HG02885 (cell line): ENCODE measurements around the gene SLC35A2.

Experiments used
- ATAC-seq: cut with Tn5 transposase; IDR thresholded peaks from one replicate; pipeline ENCODE4 v1.9.1; 2021; ENCODE audit warnings: mild to moderate bottlenecking; ENCODE audit not compliant: unreplicated experiment, poor library complexity

Gene SLC35A2

DNA sequence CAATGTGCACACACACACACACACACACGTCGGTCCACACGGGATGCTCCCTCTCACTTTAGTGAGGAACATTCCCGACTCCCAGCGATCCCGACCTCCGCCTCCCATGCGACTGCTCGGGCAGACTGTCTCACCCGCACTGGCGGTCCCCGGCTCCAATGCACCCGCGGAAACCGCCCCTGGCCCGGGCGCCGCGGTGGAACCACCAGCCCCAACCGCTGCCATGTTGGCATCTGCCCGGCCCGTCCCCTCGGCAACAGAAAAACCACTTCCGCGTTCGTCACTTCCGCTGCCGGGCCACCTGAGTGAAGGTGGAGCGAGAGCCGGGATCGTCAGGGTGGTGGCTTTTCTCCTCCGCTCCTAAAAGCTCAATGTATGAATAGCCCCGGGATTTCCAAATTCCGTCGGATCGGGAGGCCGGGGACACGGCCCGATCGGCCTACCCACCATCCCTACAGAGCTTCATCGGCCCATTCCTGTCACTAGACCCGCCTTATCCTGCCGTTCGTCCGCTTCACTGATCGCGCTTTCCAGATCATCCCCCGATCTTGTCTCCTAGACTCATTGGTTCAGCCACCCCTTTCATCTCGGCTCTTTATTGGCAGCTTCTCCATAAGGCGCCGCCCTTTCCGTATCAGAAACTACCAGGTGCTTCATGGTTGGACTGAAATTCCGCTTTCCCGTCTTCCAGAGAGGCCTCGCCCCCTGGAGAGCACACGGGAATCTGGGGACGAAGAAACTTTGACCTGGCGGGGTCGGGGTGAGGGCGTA is at the start of gene SLC35A2:
TSS of gene SLC35A2 (minus strand) at position 235 of the 771 bp plus-strand sequence. CDS start at position 225, 10 bp downstream.
- ATAC-seq: peak; percentile 74

DNA sequence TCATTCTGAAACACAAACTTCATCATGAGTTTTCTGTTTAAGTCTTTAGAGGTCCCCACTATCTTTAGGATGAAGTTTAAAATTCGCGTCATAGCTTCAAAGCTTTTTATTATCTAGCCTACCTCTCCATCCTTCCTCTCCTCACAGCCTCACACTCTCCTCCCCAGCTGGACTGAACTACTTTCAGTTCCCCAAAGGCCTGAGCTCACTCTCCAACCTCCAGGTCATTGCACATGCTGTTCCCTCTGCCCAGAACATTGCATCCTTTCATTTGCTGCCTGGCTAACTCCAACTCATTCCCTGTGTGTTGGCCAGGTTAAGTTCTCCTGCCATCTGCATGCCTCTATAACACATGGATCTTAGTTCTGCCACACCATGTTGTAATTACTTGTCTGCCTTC is 48.8 kb upstream of the SLC35A2 start:
- ATAC-seq: no peak

DNA sequence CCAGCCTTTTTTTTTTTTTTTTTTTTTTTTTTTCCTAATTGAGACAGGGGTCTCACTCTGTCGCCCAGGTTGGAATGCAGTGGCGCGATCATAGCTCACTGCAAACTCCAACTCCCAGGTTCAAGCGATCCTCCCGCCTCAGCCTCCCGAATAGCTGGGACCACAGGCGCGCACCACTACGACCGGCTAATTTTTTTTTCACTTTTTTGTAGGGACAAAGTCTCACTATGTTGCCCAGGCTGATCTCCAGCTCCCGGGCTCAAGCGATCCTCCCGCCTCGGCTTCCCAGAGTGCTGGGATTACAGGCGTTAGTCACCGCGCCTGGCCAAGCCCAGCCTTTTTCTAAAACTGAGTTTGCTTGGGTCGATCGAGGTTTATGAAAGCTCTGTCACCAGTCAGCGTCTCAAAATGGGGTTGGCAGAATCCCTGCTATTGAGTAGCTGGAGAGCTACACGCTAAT is 47.2 kb upstream of the SLC35A2 start:
- ATAC-seq: no peak

DNA sequence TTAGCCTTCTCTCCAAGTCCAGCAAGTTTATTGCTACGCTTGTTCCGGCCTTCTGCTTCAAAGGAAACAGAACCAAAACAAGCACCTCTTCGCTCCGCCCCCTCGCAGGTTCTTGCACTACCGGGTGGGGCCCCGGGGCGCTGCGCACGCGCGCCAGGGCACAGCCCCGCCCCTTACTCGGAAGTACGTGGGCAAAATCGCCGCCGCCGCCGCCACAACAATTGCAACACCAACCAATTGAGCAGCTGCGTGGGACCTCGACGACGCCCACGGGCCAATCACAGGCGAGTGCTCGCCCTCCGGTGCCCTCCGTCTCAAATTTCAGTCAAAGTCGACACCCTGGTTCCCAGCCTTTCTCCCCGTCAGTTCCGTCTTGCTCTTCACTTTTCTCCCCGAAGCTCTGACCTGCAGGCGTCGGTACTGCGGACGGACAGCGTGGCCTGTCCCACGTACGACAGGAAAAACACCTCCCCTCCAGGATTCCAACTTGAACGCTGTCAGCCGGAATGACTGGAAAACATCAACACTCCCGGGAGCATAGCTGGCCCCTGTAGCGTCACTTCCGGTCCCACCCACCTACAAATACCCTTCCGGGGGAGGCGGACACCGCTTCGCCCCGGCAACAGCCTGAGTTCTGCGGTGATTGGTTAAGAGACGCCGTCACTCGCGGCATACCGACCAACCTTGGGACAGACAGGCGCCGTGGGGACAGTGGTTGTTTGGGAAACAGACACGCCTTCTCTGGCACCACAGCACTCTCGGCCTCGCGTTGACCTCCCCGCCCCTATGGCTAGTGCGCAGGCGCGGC is 46.6 kb upstream of the SLC35A2 start:
- ATAC-seq: peak; percentile 85

DNA sequence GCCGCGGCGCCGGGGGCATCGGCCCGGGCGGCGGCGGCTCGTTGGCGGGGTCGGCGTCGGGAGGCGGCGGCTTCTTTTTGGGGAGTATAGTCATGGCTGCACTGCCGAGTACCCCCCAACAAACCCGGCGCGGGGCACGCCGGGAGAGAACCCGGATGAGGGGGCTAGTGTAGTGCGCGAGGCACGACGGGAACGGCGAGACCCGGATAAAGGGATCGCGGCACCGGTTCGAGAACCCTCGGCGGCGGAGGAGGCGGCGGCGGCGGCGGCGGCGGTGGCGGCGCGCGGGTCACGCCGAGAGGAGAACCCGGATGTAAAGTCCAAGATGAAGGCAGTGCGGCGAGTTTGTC is 46.0 kb upstream of the SLC35A2 start, which contains the start of gene OTUD5:
TSS of gene OTUD5 (minus strand) at position 131 of the 350 bp plus-strand sequence. CDS start at position 94, 37 bp downstream.
- ATAC-seq: peak; percentile 42

DNA sequence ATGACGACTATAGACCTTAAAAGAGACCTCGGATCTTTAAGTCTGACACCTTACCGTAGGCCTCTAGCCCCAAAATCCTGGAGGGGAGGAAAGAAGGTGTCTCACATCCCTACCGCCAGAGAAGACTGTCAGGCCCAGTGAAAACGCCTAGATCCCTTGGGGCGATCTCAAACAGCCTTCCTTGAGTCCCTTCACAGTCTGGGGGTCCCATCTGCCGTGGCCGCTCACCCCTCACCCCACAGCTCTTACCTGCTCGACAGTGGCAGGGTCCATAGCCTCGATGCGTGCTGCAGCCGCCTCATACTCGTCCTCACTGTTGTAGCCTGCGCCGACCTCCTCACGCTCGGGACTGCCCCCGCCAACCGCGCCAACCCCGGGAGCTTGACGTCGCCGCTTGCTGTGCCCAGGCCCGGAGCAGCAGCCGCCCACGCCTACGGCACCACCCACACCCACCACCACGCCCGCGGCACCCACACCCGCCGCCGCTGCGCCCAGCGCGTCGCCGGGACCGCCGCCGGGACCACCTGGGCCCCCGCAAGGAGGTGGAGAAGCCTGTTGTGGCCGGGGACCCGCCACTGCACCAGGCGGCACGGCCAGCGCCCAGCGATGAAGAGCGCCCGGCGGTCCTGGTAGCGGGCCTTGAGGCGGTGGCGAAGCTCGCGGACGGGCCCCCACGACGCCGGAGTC is 45.4 kb upstream of the SLC35A2 start:
- peak; percentile 1 for ATAC-seq

DNA sequence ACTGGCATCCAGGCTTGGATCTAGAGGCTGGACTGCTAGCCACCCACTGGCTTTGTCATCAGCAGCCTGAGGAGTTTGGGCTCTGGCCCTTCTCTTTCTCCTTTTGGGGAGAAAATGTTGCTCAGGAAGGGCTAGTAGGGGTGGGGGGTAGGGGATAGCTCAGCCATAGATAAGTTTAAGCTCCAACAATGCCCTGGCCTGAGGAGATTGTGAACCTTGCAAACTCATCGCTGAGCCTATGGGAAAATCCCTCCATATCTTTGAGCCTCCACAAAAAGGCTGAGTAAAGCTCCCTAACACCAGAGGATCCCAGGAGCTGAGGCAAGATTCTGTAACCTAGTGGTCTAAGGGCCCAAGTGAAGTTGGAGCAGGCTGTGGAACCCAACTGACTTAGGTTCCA is 37.1 kb upstream of the SLC35A2 start:
- no peak for ATAC-seq

DNA sequence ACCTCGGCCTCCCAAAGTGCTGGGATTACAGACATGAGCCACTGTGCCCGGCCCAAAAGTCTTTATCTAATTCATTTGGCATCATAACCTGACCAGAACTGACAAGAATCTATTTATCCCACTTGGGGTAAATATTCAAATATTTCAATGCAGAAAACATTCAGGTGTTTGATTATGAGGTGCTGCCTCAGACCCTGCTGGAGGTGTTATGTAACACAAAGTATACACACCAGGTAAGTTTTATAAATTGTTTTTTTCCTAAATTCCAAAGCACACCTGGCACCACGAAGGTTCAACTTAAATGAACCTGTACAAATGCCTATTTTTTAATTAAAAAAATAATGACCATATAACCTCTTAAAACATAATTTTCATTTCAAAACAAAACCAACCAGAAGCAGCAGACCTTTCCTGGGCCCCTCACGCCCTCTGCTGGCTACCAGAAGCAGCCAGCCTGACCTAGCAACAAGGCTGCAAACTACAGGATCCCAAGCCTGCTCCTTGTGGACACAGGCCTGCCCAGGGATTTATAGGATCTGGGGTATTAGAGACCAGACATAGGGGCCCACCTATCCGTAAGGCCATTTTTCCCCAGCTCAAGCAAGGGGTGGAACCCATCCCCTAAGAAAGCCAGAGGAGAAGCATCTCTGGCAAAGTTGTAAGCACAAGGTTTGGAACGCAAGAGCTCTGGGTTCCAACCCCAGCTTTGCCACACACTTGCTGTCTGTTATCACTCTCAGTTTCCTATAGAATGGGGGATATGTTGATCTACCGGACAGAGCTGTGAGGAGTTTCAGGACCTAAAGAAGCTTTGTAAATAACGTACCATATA is 34.3 kb upstream of the SLC35A2 start:
- peak; percentile 66 for ATAC-seq

DNA sequence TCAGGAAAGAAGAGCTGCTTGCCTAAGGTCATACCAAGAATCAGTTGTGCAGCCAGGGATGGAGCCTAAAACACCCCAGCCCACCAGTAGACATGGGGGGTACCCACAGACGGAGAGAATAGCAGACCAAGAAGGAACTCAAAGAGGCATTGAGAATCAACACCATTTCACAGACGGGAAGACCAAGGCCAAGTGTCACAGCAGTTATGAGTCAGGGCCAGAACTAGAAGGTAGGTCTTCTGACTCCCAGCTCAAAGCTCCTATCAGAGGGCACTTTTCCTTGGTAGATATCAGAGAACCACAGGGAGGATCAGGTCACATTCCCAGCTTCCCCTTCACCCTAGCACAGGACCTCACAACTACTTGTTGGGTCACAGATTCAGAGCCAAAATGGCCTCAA is 31.4 kb upstream of the SLC35A2 start:
- no peak for ATAC-seq

DNA sequence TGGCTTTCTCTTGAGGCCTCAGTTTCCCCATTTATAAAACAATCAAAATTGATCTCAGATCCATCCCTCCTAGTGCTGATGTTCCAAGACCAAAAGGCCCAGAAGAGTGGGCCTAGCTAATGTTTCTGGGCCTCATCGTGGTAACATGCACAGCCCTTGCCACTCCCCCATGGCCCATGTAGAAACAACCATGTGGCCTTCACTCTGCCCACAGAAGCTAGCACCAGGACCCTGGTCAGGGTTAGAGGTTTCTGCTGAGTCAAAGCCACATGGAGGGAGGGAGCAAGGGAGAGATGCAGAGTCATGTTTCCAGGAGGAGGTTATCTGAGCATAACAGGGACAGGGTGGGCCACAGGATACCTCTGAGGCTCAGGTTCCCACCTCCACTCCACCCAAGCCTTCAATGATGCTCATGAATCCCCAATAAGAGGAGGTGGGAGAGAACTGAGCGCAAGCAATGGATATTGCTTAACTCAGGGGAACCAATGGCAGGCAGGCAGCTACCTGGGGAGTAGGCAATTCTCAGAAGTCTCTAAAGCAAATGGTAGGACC is 29.0 kb upstream of the SLC35A2 start:
- ATAC-seq: no peak

DNA sequence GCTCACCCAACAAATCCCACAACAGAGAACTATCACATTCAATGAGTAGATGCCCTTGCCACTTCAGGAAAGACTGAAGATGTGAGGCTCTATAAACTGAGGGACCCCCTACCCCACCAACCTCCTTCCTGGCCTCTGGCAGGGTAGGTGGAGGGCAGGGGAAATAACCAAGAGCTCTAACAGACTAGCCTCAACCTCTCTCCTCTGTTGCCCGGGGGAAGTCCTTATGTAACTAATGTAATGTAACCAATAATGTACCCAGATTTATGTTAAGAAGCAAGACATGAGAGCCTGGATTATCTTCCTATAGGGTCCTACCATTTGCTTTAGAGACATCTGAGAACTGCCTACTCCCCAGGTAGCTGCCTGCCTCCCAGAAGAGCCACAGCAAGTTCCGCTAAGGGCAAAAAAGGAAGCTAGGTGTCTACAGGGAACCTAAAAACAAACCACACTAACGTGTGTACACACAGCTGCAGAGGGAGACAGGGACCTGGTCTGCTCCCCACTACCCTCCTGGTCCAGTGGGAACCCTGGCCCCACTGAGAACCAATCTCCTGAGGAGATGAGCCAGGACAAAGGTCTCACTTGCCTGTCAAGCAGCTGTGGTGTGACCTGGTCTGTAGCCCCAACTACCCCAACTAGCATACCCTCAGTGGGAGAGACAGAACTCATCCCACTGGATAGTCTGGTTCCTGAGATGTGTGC is 28.2 kb upstream of the SLC35A2 start:
- ATAC-seq: no peak

DNA sequence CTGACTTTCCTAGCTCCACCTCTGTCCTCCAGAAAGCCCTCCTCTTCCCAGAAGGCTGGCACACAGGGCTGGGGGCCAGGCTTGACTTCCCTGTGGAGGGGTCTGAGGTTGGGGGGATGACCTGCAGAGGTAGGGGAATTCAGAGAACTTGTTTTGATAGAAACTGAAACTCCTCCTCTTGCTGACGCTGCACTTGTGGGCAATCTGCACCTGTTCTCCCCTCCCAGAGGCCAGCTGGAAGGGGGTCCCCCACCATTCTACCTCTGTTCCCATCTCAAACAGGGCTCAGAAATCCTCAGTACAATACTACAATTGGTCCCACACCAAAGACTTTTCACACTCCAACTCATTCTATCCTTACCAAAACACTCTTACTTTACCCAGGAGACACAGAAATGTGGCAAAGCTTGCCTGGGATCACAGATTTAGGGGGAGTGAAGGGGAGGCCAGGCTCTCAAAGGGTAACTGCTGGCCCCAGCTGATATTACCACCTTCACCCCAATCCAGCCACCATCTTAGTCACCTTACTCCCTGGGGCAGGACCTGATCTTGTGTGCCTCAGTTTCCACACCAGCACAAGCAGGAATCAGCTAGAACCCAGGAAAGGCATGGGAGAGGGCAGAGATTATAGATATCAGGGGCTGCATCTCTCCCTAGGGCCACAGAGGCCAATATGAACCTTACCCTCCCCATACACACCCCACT is 27.4 kb upstream of the SLC35A2 start:
- peak; percentile 52 for ATAC-seq

DNA sequence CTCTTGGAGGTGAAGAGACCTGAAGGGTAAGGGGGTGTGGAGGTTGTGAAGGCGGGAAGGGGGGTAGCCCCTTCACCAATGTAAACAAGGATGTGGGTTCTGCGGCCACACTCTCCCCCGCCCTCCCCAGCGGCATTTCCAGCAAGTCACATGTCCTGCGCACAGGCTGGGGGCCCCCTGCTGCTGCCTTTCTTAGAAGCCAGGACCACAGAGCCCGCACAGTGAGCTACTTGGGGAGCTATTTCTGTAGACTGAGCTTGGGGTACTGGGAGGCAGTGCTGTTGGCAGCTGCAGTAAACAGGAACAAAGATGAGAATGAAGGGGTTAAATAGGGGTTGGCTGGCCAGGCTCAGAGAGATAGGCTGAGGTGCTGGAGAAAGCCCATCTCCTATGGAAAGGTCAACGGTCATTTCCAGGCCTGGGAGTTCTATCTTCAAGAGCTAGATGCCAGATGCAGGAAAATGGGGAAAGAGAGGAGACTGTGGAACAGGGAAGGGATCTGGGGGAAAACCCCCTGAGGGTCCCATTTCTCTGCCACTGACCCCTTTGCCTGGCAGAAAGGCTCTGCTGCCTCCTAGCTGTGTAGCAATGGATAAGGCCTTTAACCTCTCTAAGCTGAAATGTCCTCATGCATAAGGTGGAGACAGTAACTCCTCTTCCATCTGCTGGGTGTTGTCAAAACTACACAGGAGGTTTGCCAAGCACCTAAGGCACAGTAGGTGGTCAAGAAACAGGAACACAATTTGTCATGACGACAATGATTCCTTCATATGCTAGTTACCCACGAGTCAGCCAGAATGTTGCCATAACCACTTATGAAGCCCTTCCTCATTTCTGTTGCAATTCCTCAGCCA is 25.8 kb upstream of the SLC35A2 start:
- ATAC-seq: peak; percentile 72

DNA sequence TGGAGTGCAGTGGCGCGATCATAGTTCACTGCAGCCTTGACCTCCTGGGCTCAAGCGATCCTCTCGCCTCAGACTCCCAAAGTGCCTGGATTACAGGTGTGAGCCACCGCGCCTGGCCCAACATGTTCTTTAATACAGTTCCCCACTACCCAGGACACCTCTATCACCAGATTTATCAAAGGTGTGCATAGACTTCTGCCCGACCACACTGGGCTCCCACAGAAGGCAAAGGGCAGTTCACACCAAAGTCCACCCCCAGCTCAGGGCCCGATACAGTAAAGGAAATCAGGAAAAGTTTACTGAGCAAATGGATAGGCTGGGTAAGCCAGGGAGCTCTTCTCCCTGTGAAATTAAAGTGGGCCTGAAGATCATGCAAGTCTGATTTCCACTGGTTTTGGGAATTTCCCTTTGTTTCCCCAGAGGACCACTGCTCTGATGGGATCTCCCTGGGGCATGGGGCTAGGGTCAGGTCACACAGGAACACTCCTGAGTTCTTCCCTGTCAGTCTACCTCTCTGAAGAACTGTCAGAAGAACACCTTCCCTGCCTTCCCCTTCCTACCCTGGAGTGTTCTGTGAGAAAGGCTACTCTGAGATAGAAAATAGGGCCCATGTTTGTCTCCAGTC is 25.1 kb upstream of the SLC35A2 start:
- no peak for ATAC-seq

DNA sequence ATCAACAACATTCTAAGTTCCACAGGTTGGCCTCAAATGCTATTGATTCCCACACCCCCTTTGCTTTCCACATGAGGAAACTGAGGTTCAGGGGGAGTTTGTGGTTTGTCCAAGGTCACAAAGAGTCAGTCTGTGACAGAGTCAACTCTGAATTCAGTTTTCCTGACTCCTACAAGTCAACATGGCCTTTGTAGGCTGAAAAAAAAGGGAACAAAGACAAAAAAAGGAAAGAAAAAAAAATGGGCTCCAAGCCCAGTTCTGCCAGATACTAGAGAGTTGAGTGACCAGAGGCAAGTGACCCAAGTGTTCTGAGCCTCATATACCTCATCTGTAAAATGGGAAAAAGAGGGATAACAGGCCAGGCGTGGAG is 23.8 kb upstream of the SLC35A2 start:
- ATAC-seq: no peak

DNA sequence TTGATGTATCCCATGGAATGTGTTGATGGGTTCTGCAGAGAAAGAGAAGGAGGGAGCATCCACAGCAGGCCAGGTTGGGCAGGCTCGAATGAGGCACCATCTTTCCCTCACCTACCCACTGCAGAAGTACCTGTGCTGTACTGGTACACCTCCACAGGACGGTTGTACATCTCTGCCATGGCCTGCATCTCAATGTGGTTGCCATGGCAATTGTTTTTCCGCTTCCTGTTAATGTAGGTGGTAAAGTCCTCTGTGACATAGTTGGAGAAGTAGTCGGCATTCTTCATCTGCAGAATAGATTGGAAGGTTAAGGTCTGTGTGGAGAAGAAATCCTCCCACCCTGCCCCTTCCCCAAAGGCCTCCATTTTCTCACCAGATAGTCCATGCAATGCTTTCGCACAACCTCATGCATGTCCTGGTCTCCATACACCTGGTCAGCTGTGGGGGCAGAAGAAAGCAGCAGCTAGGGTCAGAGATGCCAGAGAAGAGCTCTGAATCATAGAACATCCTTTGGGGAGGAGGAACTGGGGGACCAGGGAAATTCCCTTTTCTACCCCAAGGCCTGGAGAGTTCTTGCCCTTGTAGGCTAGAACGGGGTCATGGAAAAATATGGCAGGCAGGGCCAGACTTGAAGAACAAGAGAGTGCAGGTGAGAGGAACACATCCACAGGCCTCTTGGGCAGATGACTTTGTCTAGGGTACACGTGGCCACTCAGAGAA is 23.3 kb upstream of the SLC35A2 start:
- no peak for ATAC-seq

DNA sequence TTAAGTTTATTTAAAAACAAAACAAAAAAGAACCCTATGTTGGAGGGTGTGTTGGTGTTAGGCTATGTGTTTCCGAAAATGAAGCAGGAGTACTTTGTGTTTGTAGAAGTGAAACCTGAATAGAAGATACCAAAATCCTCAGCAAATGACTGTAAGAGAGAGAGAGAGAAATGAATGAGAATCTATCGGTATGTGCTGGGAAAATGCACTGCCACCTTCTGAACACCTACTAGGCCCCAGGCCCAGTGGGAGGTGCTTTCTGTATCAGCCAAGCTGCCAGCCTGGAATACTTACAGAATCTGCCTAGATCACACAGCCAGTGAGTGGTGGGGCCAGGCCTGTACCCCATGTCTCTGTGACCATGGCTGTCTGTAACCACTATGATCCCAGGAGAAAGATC is 22.3 kb upstream of the SLC35A2 start:
- no peak for ATAC-seq
